ENCODE results near the gene LIMA1.

The LIMA1 gene

GRCh38 chr12:50265770-50266524 is 17.4 kb downstream of the LIMA1 start:
- Histone ChIP-seq H3K4me3 (ENCODE audit: extremely low read depth, insufficient read depth, low read length, poor library complexity, severe bottlenecking) (no peak overlapping the region), H3K27ac (ENCODE audit: low read depth, low read length, severe bottlenecking) (no peak overlapping the region), H3K4me1 (ENCODE audit: control insufficient read depth, insufficient read depth, low read length, poor library complexity, severe bottlenecking) (no peaks in the 10 kb centered on the region), H3K9me3 (ENCODE audit: control insufficient read depth, low read length) (no peaks in the 10 kb centered on the region), H3K36me3 (ENCODE audit: control insufficient read depth, insufficient read depth, low read length) (no peaks in the 10 kb centered on the region)
- 75 to 100% methylated on average over 1 of the region's 1 CpG for WGBS, 2 experiments (ENCODE audit: insufficient coverage in 2 of 2)

DNA sequence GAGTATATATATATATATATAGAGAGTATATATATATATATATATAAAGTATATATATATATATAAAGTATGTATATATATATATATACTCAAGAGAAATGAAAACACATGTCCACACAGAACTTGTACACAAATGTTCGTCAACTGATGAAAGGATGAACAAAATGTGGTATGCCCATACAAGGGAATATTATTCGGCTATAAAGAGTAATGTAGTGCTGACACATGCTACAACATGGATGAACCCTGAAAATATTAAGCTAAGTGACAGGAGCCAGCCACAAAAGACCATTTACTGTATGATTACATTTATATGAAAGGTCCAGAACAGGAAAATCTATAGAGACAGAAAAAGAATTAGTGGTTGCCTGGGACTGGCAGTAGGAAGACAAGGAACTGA is 19.5 kb downstream of the LIMA1 start:
- Histone ChIP-seq H3K9me3 (ENCODE audit: control insufficient read depth, low read length) (no peaks in the 10 kb centered on the region), H3K4me1 (ENCODE audit: control insufficient read depth, insufficient read depth, low read length, poor library complexity, severe bottlenecking) (no peaks in the 10 kb centered on the region), H3K36me3 (ENCODE audit: control insufficient read depth, insufficient read depth, low read length) (no peaks in the 10 kb centered on the region), H3K4me3 (ENCODE audit: extremely low read depth, insufficient read depth, low read length, poor library complexity, severe bottlenecking) (no peak overlapping the region), H3K27ac (ENCODE audit: low read depth, low read length, severe bottlenecking) (no peak overlapping the region)
- WGBS, 2 experiments (ENCODE audit: insufficient coverage in 2 of 2): 100% methylated on average over 1 of the region's 2 CpGs; no CpG with 5 or more reads in 1 of the 2 experiments

DNA sequence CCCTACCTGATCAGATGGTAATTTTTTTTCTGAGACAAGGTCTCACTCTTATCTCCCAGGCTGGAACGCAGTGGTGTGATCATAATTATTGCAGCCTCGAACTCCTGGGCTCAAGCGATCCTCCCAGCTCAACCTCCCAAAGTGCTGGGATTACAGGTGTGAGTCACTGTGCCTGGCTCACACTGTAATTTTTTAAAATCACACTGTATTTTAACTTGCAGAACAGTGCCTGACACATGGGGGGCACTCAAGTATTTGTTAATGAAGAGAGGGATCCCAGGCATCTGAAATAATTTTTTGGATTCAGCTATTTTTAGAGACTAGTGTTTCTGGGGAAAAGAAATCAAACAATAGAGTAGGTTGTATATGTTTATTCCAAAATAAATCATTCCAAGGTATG is 21.7 kb downstream of the LIMA1 start:
- Histone ChIP-seq H3K4me3 (ENCODE audit: extremely low read depth, insufficient read depth, low read length, poor library complexity, severe bottlenecking) (no peak overlapping the region), H3K36me3 (ENCODE audit: control insufficient read depth, insufficient read depth, low read length) (no peaks in the 10 kb centered on the region), H3K9me3 (ENCODE audit: control insufficient read depth, low read length) (no peaks in the 10 kb centered on the region), H3K4me1 (ENCODE audit: control insufficient read depth, insufficient read depth, low read length, poor library complexity, severe bottlenecking) (no peaks in the 10 kb centered on the region), H3K27ac (ENCODE audit: low read depth, low read length, severe bottlenecking) (no peak overlapping the region)
- WGBS, 2 experiments (ENCODE audit: insufficient coverage in 2 of 2): 100% methylated on average over 1 of the region's 3 CpGs; no CpG with 5 or more reads in 1 of the 2 experiments

DNA sequence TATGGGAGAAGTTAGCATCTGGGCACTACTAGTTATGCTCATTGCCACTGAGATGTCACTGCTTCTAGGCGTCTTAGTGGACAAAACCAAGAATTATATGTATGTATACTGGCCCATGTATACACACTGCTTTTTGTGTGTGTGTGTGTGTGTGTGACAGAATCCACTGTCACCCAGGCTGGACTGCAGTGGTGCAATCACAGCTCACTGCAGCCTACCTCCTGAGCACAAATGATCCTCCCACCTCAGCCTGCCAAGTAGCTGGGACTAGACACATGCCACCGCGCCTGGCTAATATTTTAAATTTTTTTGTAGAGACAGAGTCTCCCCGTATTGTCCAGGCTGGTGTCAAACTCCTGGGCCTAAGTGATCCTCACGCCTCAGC is 25.2 kb downstream of the LIMA1 start:
- 77% methylated on average over 3 of the region's 5 CpGs; no CpG with 5 or more reads in 1 of the 2 experiments for WGBS, 2 experiments (ENCODE audit: insufficient coverage in 2 of 2)
- peaks cover 5% of the 10 kb centered on the region for H3K4me1 ChIP-seq (ENCODE audit: control insufficient read depth, insufficient read depth, low read length, poor library complexity, severe bottlenecking)
- H3K9me3 ChIP-seq (ENCODE audit: control insufficient read depth, low read length): no peaks in the 10 kb centered on the region
- no peak overlapping the region for H3K4me3 ChIP-seq (ENCODE audit: extremely low read depth, insufficient read depth, low read length, poor library complexity, severe bottlenecking)
- no peaks in the 10 kb centered on the region for H3K36me3 ChIP-seq (ENCODE audit: control insufficient read depth, insufficient read depth, low read length)
- H3K27ac ChIP-seq (ENCODE audit: low read depth, low read length, severe bottlenecking): no peak overlapping the region

DNA sequence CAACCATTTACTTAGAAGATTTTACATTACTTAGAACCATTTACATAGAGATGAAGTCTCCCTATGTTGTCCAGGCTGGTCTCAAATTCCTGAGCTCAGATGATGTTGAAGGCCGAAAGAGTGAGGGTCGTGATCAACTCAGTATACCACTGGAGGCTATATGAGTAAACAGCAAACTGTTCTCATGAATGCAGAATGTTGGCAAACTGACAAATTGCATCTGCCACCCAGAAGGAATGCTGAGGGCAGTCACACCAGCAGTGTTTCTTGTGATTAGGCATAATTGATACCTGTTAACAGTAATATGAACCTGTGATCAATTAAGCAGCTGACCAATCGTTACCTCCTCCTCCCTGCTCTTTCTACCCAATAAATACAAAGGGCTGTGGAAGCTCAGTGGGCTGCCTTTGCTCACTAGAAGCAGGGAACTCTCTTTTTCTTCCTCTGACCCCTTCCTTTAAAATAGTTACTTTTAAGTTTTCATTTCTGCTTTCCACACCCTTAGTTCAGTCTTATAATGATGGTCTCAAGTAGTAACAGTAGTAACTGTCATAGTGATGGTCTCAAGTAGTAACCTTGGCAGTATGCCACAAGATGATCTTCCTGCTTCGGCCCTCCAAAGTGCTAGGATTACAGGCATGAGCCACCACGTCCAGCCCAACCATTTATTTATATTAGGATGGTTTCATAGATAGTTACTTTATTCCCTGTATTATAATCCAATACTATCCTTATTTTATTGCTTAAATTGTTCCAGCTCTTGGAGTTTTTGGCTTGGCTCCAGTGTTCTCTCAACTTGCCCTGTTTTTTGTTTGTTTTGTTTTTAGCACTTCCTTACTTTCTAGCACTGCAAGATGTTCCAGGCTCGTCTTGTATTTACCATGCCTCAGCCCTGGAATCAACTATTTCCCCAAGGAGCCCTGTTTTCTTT is 25.8 kb downstream of the LIMA1 start:
- 79 to 93% methylated on average over 3 of the region's 6 CpGs for WGBS, 2 experiments (ENCODE audit: insufficient coverage in 2 of 2)
- Histone ChIP-seq H3K36me3 (ENCODE audit: control insufficient read depth, insufficient read depth, low read length) (no peaks in the 10 kb centered on the region), H3K4me3 (ENCODE audit: extremely low read depth, insufficient read depth, low read length, poor library complexity, severe bottlenecking) (no peak overlapping the region), H3K27ac (ENCODE audit: low read depth, low read length, severe bottlenecking) (no peak overlapping the region), H3K4me1 (ENCODE audit: control insufficient read depth, insufficient read depth, low read length, poor library complexity, severe bottlenecking) (peaks cover 5% of the 10 kb centered on the region), H3K9me3 (ENCODE audit: control insufficient read depth, low read length) (no peaks in the 10 kb centered on the region)

- WGBS, 2 experiments (ENCODE audit: insufficient coverage in 2 of 2): 100% methylated on average over 1 of the region's 2 CpGs; no CpG with 5 or more reads in 1 of the 2 experiments
- H3K36me3 ChIP-seq (ENCODE audit: control insufficient read depth, insufficient read depth, low read length): no peaks in the 10 kb centered on the region
- no peak overlapping the region for H3K4me3 ChIP-seq (ENCODE audit: extremely low read depth, insufficient read depth, low read length, poor library complexity, severe bottlenecking)
- no peak overlapping the region for H3K27ac ChIP-seq (ENCODE audit: low read depth, low read length, severe bottlenecking)
- no peaks in the 10 kb centered on the region for H3K9me3 ChIP-seq (ENCODE audit: control insufficient read depth, low read length)
- peaks cover 5% of the 10 kb centered on the region for H3K4me1 ChIP-seq (ENCODE audit: control insufficient read depth, insufficient read depth, low read length, poor library complexity, severe bottlenecking)
These were observed 26.6 kb downstream of the LIMA1 start for GRCh38 chr12:50256761-50257160.

DNA sequence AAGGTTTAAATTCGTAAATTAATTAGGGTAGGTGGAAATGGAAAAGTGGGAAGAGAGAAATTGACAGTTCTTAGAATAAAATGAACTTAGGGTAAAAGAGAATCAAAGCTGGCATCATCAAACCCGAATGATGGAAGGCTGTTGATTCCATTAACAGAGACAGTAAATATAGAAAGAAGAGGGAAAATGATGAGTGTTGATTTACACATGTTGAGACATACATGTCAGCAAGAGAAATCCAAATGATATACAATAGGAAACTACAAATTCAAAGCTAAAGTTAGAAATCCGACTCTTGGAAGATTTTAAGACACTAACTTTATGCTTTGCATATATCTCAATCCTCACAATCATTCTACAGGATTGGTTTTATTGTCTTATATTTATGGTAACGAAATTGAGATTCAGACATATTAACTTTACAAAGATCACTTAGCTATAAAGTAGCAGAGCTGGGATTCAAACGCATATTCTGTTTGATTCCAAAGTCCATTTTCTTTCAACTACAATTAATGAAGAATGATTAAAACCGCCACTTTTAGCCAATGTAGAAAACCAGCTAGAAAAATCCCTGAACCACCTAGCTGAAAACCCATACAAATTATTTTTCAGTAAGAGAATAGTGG is 30.2 kb downstream of the LIMA1 start:
- 71 to 100% methylated on average over 2 to 3 of the region's 6 CpGs for whole genome bisulfite sequencing, 2 experiments (ENCODE audit: insufficient coverage in 2 of 2)
- no peaks in the 10 kb centered on the region for H3K36me3 ChIP-seq (ENCODE audit: control insufficient read depth, insufficient read depth, low read length)
- H3K4me1 ChIP-seq (ENCODE audit: control insufficient read depth, insufficient read depth, low read length, poor library complexity, severe bottlenecking): peaks cover 5% of the 10 kb centered on the region
- no peaks in the 10 kb centered on the region for H3K9me3 ChIP-seq (ENCODE audit: control insufficient read depth, low read length)
- no peak overlapping the region for H3K4me3 ChIP-seq (ENCODE audit: extremely low read depth, insufficient read depth, low read length, poor library complexity, severe bottlenecking)
- H3K27ac ChIP-seq (ENCODE audit: low read depth, low read length, severe bottlenecking): no peak overlapping the region

- no peaks in the 10 kb centered on the region for H3K36me3 ChIP-seq (ENCODE audit: control insufficient read depth, insufficient read depth, low read length)
- no peak overlapping the region for H3K4me3 ChIP-seq (ENCODE audit: extremely low read depth, insufficient read depth, low read length, poor library complexity, severe bottlenecking)
- WGBS, 2 experiments (ENCODE audit: insufficient coverage in 2 of 2): 79 to 86% methylated on average over 2 to 5 of the region's 6 CpGs
- no peak overlapping the region for H3K27ac ChIP-seq (ENCODE audit: low read depth, low read length, severe bottlenecking)
- H3K9me3 ChIP-seq (ENCODE audit: control insufficient read depth, low read length): no peaks in the 10 kb centered on the region
- H3K4me1 ChIP-seq (ENCODE audit: control insufficient read depth, insufficient read depth, low read length, poor library complexity, severe bottlenecking): peaks cover 11% of the 10 kb centered on the region
These were observed 31.6 kb downstream of the LIMA1 start for GRCh38 chr12:50251619-50252252.

GRCh38 chr12:50249464-50250182 is 33.7 kb downstream of the LIMA1 start:
- Histone ChIP-seq H3K27ac (ENCODE audit: low read depth, low read length, severe bottlenecking) (no peak overlapping the region), H3K9me3 (ENCODE audit: control insufficient read depth, low read length) (no peaks in the 10 kb centered on the region), H3K36me3 (ENCODE audit: control insufficient read depth, insufficient read depth, low read length) (no peaks in the 10 kb centered on the region), H3K4me1 (ENCODE audit: control insufficient read depth, insufficient read depth, low read length, poor library complexity, severe bottlenecking) (peaks cover 18% of the 10 kb centered on the region), H3K4me3 (ENCODE audit: extremely low read depth, insufficient read depth, low read length, poor library complexity, severe bottlenecking) (no peak overlapping the region)
- 88 to 91% methylated on average over 2 of the region's 5 CpGs for WGBS, 2 experiments (ENCODE audit: insufficient coverage in 2 of 2)

DNA sequence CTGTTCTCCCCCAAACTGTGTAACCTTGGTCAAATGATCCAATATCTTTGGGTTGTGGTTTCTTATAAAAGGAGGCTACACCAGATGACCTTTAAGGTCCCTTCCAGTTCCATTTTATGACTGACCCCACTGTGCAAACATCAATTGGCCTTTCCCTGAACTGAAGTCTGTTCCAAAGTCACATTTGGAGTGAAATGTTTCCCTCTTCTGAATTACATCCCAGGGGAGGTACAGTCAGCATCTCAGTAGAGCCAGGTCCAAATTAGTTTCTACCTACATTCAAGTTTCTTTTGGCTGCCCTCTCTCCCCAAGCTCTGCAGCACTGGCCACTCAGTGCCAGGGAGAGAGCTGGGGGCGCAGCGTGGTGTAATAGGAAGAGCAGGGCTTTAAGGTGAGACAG is 34.4 kb downstream of the LIMA1 start:
- H3K36me3 ChIP-seq (ENCODE audit: control insufficient read depth, insufficient read depth, low read length): no peaks in the 10 kb centered on the region
- H3K4me1 ChIP-seq (ENCODE audit: control insufficient read depth, insufficient read depth, low read length, poor library complexity, severe bottlenecking): peaks cover 14% of the 10 kb centered on the region
- H3K9me3 ChIP-seq (ENCODE audit: control insufficient read depth, low read length): no peaks in the 10 kb centered on the region
- no CpG with 5 or more reads among the region's 2 CpGs for WGBS, 2 experiments (ENCODE audit: insufficient coverage in 2 of 2)
- H3K27ac ChIP-seq (ENCODE audit: low read depth, low read length, severe bottlenecking): no peak overlapping the region
- no peak overlapping the region for H3K4me3 ChIP-seq (ENCODE audit: extremely low read depth, insufficient read depth, low read length, poor library complexity, severe bottlenecking)

Measured in mesodermal cell (in vitro differentiated cells).